K562 (cell line): Measurements from ENCODE around the gene ETS2. TPM values are rescaled to one million over a fixed set of nuclear protein-coding genes. Genes with fewer than 3 reads are reported as not detected.

Source experiments
- ATAC-seq: fragments of 200-7000 bp; cut with Tn5 transposase; 3 replicates; pipeline ENCODE4 v1.9.1; 2020; ENCODE audit warnings: moderate library complexity
- BruUV-seq: library from RNA; stranded (reverse); fragments of 400-500 nt; replicated peaks from 2 replicates; lab custom pipeline; 2021; lab: Mats Ljungman, UMichigan
- CTCF ChIA-PET: fragments of 300-600 bp; formaldehyde crosslinking; extraction: SDS; loops from one replicate; lab custom pipeline; 2021; ENCODE audit warnings: low intra/inter-chr PET ratio; lab: Yijun Ruan, JAX
- POLR2A ChIA-PET: fragments of 300-600, 350-650 bp; sonication (Branson Sonifier 250); formaldehyde crosslinking; extraction: SDS; loops from one replicate; lab custom pipeline; 2021; ENCODE audit warnings: antibody characterized with exemption, inconsistent platforms; lab: Yijun Ruan, JAX
- DNase-seq, 4 experiments: peaks; one replicate each; pipeline versions ENCODE4 v3.0.0 to v3.0.0-alpha.2; 2011 to 2018; ENCODE audit warnings: low spot score in 3 of 4, mixed read lengths in 3 of 4; ENCODE audit errors: extremely low read depth in 1 of 4
- FAIRE-seq: peaks from 2 replicates; lab custom pipeline; 2011; peaks lifted over from hg19 to GRCh38; lab: Jason Lieb, UNC
- H2AFZ ChIP-seq: 2 replicates; pipeline ENCODE4 v1.6.0; 2011; ENCODE audit warnings: low read depth, low read length, control low read depth, inconsistent platforms
- H3K27ac ChIP-seq: fragments of 200-600 bp; 3 replicates; pipeline ENCODE4 v1.8.0; 2011; ENCODE audit warnings: low read depth, mild to moderate bottlenecking, control low read depth, inconsistent platforms, low read length, moderate library complexity, mixed read lengths; ENCODE audit errors: extremely low read depth
- H3K27me3 ChIP-seq, 2 experiments: fragments of 300-600 bp in 1 of 2; 2 replicates in 1 of 2; 3 replicates in 1 of 2; pipeline versions ENCODE4 v1.6.0 to v1.8.0; 2011; ENCODE audit warnings: inconsistent platforms in 2 of 2, low read length in 2 of 2, mild to moderate bottlenecking in 1 of 2, mixed read lengths in 1 of 2, moderate library complexity in 1 of 2; ENCODE audit not compliant: control insufficient read depth in 2 of 2, insufficient read depth in 2 of 2
- H3K36me3 ChIP-seq: fragments of 300-600 bp; 3 replicates; pipeline ENCODE4 v1.8.0; 2011; ENCODE audit warnings: mild to moderate bottlenecking, low read length, inconsistent platforms; ENCODE audit not compliant: control insufficient read depth, insufficient read depth
- H3K4me1 ChIP-seq, 2 experiments: fragments of 200-600 bp in 1 of 2; replicated peaks in 1 of 2; 2 replicates in 1 of 2; 3 replicates in 1 of 2; pipeline versions ENCODE4 v1.5.1 to v1.8.0; 2011; ENCODE audit warnings: inconsistent platforms in 2 of 2, low read length in 2 of 2, mild to moderate bottlenecking in 1 of 2, mixed read lengths in 1 of 2, moderate library complexity in 1 of 2; ENCODE audit not compliant: control insufficient read depth in 2 of 2, insufficient read depth in 2 of 2
- H3K4me2 ChIP-seq: 2 replicates; pipeline ENCODE4 v1.6.1; 2011; ENCODE audit warnings: low read length, control low read depth, inconsistent platforms, mixed read lengths; ENCODE audit not compliant: insufficient read depth
- H3K4me3 ChIP-seq: fragments of 200-600 bp; sonication (generic), shearing (Covaris generic); 2 replicates; pipeline ENCODE4 v1.5.1; 2016; ENCODE audit warnings: control low read depth, inconsistent platforms
- H3K79me2 ChIP-seq: fragments of 200-600 bp; 3 replicates; pipeline ENCODE4 v1.8.0; 2011; ENCODE audit warnings: low read length, inconsistent platforms; ENCODE audit not compliant: control insufficient read depth, insufficient read depth
- H3K9ac ChIP-seq, 2 experiments: 2 replicates each; pipeline versions ENCODE4 v1.6.0 to v1.6.1; 2011; ENCODE audit warnings: low read depth in 2 of 2, low read length in 2 of 2, control low read depth in 1 of 2, inconsistent platforms in 1 of 2, mild to moderate bottlenecking in 1 of 2, mixed read lengths in 1 of 2; ENCODE audit not compliant: insufficient read depth in 1 of 2
- H3K9me1 ChIP-seq: one replicate; pipeline ENCODE4 v1.6.0; 2011; ENCODE audit warnings: inconsistent platforms, mild to moderate bottlenecking, low read length, moderate library complexity; ENCODE audit not compliant: control insufficient read depth, insufficient read depth
- H3K9me3 ChIP-seq: replicated peaks from 2 replicates; pipeline ENCODE4 v1.5.1; 2011; ENCODE audit warnings: low read depth, low read length, inconsistent platforms; ENCODE audit not compliant: control insufficient read depth, insufficient read depth
- H4K20me1 ChIP-seq: replicated peaks from 2 replicates; pipeline ENCODE4 v1.6.1; 2011; ENCODE audit warnings: low read length, inconsistent platforms, mixed read lengths; ENCODE audit not compliant: control insufficient read depth, insufficient read depth
- ARID2 ChIP-seq: fragments of 450-650 bp; IDR thresholded peaks from 2 replicates; pipeline ENCODE4 v1.6.1; 2017; ENCODE audit warnings: antibody characterized with exemption, mild to moderate bottlenecking
- BRF1 ChIP-seq: IDR thresholded peaks from 3 replicates; pipeline ENCODE4 v1.6.1; 2011; ENCODE audit warnings: borderline replicate concordance, mild to moderate bottlenecking; ENCODE audit not compliant: insufficient read length; ENCODE audit errors: extremely low read depth
- CC2D1A ChIP-seq: fragments of 450-650 bp; IDR thresholded peaks from 2 replicates; pipeline ENCODE4 v1.6.1; 2017; ENCODE audit warnings: mild to moderate bottlenecking
- DPF2 ChIP-seq: fragments of 450-650 bp; IDR thresholded peaks from 2 replicates; pipeline ENCODE4 v1.6.1; 2016
- FUS ChIP-seq: fragments of 200-400 bp; formaldehyde crosslinking; optimal IDR thresholded peaks from 2 replicates; pipeline ENCODE3; 2017; ENCODE audit warnings: low read depth, low read length
- KLF6 ChIP-seq: fragments of 250-450 bp; sonication (Bioruptor Pico); IDR thresholded peaks from 2 replicates; pipeline ENCODE4 v1.4.0; 2020; ENCODE audit warnings: mild to moderate bottlenecking, moderate library complexity, borderline replicate concordance
- RUNX1 ChIP-seq: sonication (generic); IDR thresholded peaks from 2 replicates; pipeline ENCODE4 v1.6.1; 2016; ENCODE audit warnings: antibody characterized with exemption, low read depth
- SRF ChIP-seq, 2 experiments: fragments of 250-450, 450-650 bp in 1 of 2; sonication (Bioruptor Pico) in 1 of 2; sonication (generic) in 1 of 2; formaldehyde crosslinking; IDR thresholded peaks; 2 replicates each; pipeline versions ENCODE4 v1.5.0 to v1.5.1; 2020 to 2022; ENCODE audit warnings: mild to moderate bottlenecking in 1 of 2, missing genetic modification reagents in 1 of 2
- ZEB2 ChIP-seq: fragments of 450-650 bp; IDR thresholded peaks from 2 replicates; pipeline ENCODE4 v1.6.1; 2016
- ZNF583 ChIP-seq: fragments of 250-450 bp; sonication (Bioruptor Pico); IDR thresholded peaks from 2 replicates; pipeline ENCODE4 v1.4.0; 2020
- ZNF75A ChIP-seq: fragments of 450-650 bp; formaldehyde crosslinking; IDR thresholded peaks from 2 replicates; pipeline ENCODE4 v1.4.0; 2020; ENCODE audit warnings: mild to moderate bottlenecking
- WGBS: fragments of 100-300 bp; shearing (Covaris generic); methylation state at CpG from one replicate; pipeline ENCODE4 v1.1.6; 2016; ENCODE audit warnings: low coverage, mixed read lengths; ENCODE audit not compliant: insufficient coverage; ENCODE audit errors: missing lambda C conversion rate; 5-methylcytosine and 5-hydroxymethylcytosine counted together
- in situ Hi-C: fragments of 300-500 bp; cut with MboI; formaldehyde crosslinking; loops from 4 replicates; pipeline ENCODE4 v1.15.0; 2018; ENCODE audit warnings: inconsistent platforms, mixed read lengths
- intact Hi-C: fragments of 100-400 bp; cut with micrococcal nuclease; formaldehyde crosslinking; loops from 2 replicates; pipeline ENCODE4 v1.14.2; 2022
- polyA plus RNA-seq, 8 experiments: library from polyadenylated mRNA; depleted of rRNA in 4 of 8; stranded (reverse) in 5 of 8; unstranded in 3 of 8; fragments of >200 nt; fragmentation: Nextera tagmentation in 2 of 8; fragmentation: Illumina TruSeq in 1 of 8; extraction: Ambion mirVana in 2 of 8; extraction: Trizol in 1 of 8; gene quantifications; 2 replicates each; pipeline versions ENCODE4 v1.2.1 to v1.2.3, GENCODE V29; 2011 to 2014; ENCODE audit warnings: inconsistent platforms in 1 of 8, missing spikeins in 1 of 8
- total RNA-seq, 7 experiments: library from RNA; depleted of rRNA in 6 of 7; stranded (reverse); fragments of >200 nt in 6 of 7; fragmentation: Illumina TruSeq in 2 of 7; extraction: Trizol in 2 of 7; gene quantifications; 2 replicates each; pipeline versions ENCODE4 v1.2.1 to v1.2.3, GENCODE V29; 2011 to 2021; ENCODE audit warnings: low replicate concordance in 1 of 7
- TF ChIP-seq, protein P1 (sequence below): fragments of 250-450 bp; sonication (Bioruptor Pico); IDR thresholded peaks from 2 replicates; pipeline ENCODE4 v1.5.0; 2020; ENCODE audit warnings: mild to moderate bottlenecking, borderline replicate concordance
- TF ChIP-seq, protein P2 (sequence below): sonication (generic); formaldehyde crosslinking; IDR thresholded peaks from 2 replicates; pipeline ENCODE4 v1.8.0; 2022; ENCODE audit warnings: mild to moderate bottlenecking, missing genetic modification reagents

ETS2 gene
- total and polyA plus RNA-seq, 9 of the 15 experiments (the other 6 are each of a cell fraction or from before 2014, with no cell fraction given) = 1.7 to 24.4 (median 12.2) TPM

- TF ChIP-seq, protein P1, sequence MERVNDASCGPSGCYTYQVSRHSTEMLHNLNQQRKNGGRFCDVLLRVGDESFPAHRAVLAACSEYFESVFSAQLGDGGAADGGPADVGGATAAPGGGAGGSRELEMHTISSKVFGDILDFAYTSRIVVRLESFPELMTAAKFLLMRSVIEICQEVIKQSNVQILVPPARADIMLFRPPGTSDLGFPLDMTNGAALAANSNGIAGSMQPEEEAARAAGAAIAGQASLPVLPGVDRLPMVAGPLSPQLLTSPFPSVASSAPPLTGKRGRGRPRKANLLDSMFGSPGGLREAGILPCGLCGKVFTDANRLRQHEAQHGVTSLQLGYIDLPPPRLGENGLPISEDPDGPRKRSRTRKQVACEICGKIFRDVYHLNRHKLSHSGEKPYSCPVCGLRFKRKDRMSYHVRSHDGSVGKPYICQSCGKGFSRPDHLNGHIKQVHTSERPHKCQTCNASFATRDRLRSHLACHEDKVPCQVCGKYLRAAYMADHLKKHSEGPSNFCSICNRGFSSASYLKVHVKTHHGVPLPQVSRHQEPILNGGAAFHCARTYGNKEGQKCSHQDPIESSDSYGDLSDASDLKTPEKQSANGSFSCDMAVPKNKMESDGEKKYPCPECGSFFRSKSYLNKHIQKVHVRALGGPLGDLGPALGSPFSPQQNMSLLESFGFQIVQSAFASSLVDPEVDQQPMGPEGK = no peak
- TF ChIP-seq FUS (no peak), ARID2 (no peak), DPF2 (no peak), RUNX1 (no peak)
These were observed 15.5 kb downstream of the ETS2 start (continued) for GRCh38 chr21:38821248-38821647.

- H3K27ac ChIP-seq = no peak overlapping the region
- TF ChIP-seq BRF1 = no peak
- no peak for TF ChIP-seq CC2D1A
- TF ChIP-seq ZNF75A (CRISPR knock-in tag) = no peak
- TF ChIP-seq SRF (CRISPR knock-in tag; IDR thresholded peaks at IDR 0.05) = no peak
- TF ChIP-seq, protein P2, sequence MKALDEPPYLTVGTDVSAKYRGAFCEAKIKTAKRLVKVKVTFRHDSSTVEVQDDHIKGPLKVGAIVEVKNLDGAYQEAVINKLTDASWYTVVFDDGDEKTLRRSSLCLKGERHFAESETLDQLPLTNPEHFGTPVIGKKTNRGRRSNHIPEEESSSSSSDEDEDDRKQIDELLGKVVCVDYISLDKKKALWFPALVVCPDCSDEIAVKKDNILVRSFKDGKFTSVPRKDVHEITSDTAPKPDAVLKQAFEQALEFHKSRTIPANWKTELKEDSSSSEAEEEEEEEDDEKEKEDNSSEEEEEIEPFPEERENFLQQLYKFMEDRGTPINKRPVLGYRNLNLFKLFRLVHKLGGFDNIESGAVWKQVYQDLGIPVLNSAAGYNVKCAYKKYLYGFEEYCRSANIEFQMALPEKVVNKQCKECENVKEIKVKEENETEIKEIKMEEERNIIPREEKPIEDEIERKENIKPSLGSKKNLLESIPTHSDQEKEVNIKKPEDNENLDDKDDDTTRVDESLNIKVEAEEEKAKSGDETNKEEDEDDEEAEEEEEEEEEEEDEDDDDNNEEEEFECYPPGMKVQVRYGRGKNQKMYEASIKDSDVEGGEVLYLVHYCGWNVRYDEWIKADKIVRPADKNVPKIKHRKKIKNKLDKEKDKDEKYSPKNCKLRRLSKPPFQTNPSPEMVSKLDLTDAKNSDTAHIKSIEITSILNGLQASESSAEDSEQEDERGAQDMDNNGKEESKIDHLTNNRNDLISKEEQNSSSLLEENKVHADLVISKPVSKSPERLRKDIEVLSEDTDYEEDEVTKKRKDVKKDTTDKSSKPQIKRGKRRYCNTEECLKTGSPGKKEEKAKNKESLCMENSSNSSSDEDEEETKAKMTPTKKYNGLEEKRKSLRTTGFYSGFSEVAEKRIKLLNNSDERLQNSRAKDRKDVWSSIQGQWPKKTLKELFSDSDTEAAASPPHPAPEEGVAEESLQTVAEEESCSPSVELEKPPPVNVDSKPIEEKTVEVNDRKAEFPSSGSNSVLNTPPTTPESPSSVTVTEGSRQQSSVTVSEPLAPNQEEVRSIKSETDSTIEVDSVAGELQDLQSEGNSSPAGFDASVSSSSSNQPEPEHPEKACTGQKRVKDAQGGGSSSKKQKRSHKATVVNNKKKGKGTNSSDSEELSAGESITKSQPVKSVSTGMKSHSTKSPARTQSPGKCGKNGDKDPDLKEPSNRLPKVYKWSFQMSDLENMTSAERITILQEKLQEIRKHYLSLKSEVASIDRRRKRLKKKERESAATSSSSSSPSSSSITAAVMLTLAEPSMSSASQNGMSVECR (CRISPR knock-in tag) = no peak
- TF ChIP-seq ZEB2 = no peak
- no peak for TF ChIP-seq ZNF583 (CRISPR knock-in tag)
- no peak for TF ChIP-seq KLF6 (CRISPR knock-in tag)
- TF ChIP-seq, all 486 proteins: peak for 0
- DNase-seq = no peak
- Histone ChIP-seq H3K9me1 (no peaks in the 10 kb centered on the region), H3K27me3 (no peaks in the 10 kb centered on the region), H3K9ac (no peak overlapping the region), H3K79me2 (no peaks in the 10 kb centered on the region), H3K4me1 (no peaks in the 10 kb centered on the region), H3K4me3 (no peak overlapping the region), H4K20me1 (no peaks in the 10 kb centered on the region), H2AFZ (no peak overlapping the region), H3K36me3 (peaks cover 74% of the 10 kb centered on the region), H3K4me2 (no peak overlapping the region), H3K9me3 (no peaks in the 10 kb centered on the region)
- ATAC-seq = no peak
- in situ Hi-C loops (no loop called here), intact Hi-C loops (no loop called here)
- ChIA-PET CTCF (no interaction called here), POLR2A (interaction anchor here (0.6 to 4.9 kb wide), 6 partner anchors 10 to 492 kb away, joined by 3 to 38 read pairs (median 3); no protein-coding TSS in a partner anchor)
- 96% methylated on average over 9 of the region's 9 CpGs for WGBS
- BruUV-seq = no TSS peak
- no peak for FAIRE-seq
These were observed 16.4 kb downstream of the ETS2 start for GRCh38 chr21:38821959-38822682.
